Measurements from ENCODE around the gene LPIN2.

- no peak for TF ChIP-seq CTCF (IDR thresholded peaks at IDR 0.05; ENCODE audit: low read depth, low read length, missing input control)
- TF ChIP-seq MAX (IDR thresholded peaks at IDR 0.05): no peak
- TF ChIP-seq SP1 (IDR thresholded peaks at IDR 0.05): no peak
- TF ChIP-seq RXRA (IDR thresholded peaks at IDR 0.05): no peak
- no peak for TF ChIP-seq REST (IDR thresholded peaks at IDR 0.05)
- no peak for TF ChIP-seq RAD21 (IDR thresholded peaks at IDR 0.05)
- TF ChIP-seq JUND (IDR thresholded peaks at IDR 0.05): no peak
- no peak for TF ChIP-seq TAF1 (conservative IDR thresholded peaks at IDR 0.05)
- no peak for TF ChIP-seq EGR1 (IDR thresholded peaks at IDR 0.05; ENCODE audit: low read depth in 2 of 2)
- no peak for TF ChIP-seq YY1 (IDR thresholded peaks at IDR 0.05)
Observed at GRCh38 chr18:2965797-2966196, 47.1 kb downstream of the LPIN2 start.
